ENCODE data around the gene TRIM50. TPM values are rescaled to one million over a fixed set of nuclear protein-coding genes. Genes with fewer than 3 reads are reported as not detected.

TRIM50 gene
- total RNA-seq, 2 donors from 2014 or later = 16.2 to 22.3 TPM

DNA sequence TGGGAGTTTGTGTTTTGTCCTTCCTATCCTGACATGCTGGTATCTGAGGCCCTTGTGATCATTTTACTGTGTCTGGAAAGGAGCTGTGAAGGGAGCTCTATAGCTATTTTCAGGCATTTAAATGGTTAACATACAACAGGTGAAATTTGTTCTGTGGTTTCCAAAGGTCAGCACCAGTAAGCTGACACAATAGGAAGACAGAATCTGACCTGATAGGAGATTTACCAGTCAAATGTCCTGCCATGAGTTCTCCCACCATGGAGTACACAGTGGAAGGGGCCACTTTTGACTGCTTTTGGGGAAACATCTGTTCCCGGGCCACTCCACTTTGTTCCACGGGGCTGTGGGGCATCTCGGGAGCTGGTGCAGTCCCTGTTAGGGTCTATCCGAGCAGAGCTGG is 17.7 kb upstream of the TRIM50 start:
- TF ChIP-seq POLR2A (IDR thresholded peaks at IDR 0.05) = no peak
- Histone ChIP-seq H3K27ac (no peak overlapping the region), H3K4me1 (peaks cover 8% of the 10 kb centered on the region), H3K36me3 (replicated peaks in 1 of 2; ENCODE audit: insufficient read depth in 1 of 2, low read depth in 2 of 2) (no peaks in the 10 kb centered on the region), H3K27me3 (no peaks in the 10 kb centered on the region), H3K4me3 (no peak overlapping the region), H3K9me3 (no peaks in the 10 kb centered on the region)
- no peak for DNase-seq
- intact Hi-C loops (cut with DNase I) = no loop called here
- no peak for ATAC-seq
- WGBS, 2 donors = 49 to 56% methylated on average over 4 of the region's 4 CpGs

DNA sequence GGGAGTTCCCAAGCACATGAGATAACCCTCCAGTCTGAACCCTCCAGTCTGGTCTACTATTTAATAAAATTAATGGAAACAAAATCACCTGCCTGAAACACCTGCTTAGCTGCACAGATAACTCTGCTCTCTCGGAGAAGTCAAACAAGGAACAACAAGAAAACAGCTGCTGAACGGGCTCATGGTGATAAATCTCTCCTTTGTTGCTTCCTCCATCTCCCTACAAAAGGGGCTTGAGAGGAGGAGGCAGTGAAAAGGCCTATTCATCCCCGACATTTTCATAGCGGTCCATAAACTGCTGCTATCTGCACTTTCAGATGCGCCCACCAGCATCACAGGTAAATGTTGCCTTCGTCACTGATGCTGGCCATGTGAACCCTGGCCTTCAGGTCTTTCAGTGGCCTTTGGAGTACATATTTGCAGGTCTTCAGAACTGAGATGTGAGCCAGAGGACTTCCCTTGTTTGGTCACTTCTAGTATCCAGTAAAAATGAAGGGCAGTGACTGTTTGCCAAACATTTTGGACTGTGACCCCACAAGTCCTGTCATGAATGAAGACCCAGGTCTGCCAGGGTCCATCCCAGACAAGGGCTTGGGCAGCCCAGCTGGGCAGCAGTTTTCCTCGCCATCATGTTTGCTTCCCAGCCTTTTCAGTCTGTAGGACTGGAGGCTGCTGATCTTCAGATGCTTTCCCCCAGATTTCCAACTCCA is 15.9 kb upstream of the TRIM50 start:
- Histone ChIP-seq H3K4me1 (peaks cover 8% of the 10 kb centered on the region), H3K27me3 (no peaks in the 10 kb centered on the region), H3K36me3 (replicated peaks in 1 of 2; ENCODE audit: insufficient read depth in 1 of 2, low read depth in 2 of 2) (no peaks in the 10 kb centered on the region), H3K27ac (no peak overlapping the region), H3K4me3 (no peak overlapping the region), H3K9me3 (no peaks in the 10 kb centered on the region)
- no peak for ATAC-seq
- 69 to 77% methylated on average over 7 of the region's 7 CpGs for WGBS, 2 donors
- TF ChIP-seq, protein P1, sequence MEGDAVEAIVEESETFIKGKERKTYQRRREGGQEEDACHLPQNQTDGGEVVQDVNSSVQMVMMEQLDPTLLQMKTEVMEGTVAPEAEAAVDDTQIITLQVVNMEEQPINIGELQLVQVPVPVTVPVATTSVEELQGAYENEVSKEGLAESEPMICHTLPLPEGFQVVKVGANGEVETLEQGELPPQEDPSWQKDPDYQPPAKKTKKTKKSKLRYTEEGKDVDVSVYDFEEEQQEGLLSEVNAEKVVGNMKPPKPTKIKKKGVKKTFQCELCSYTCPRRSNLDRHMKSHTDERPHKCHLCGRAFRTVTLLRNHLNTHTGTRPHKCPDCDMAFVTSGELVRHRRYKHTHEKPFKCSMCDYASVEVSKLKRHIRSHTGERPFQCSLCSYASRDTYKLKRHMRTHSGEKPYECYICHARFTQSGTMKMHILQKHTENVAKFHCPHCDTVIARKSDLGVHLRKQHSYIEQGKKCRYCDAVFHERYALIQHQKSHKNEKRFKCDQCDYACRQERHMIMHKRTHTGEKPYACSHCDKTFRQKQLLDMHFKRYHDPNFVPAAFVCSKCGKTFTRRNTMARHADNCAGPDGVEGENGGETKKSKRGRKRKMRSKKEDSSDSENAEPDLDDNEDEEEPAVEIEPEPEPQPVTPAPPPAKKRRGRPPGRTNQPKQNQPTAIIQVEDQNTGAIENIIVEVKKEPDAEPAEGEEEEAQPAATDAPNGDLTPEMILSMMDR (IDR thresholded peaks at IDR 0.05) = no peak
- no peak for TF ChIP-seq POLR2A (IDR thresholded peaks at IDR 0.05)
- DNase-seq = no peak
- intact Hi-C loops (cut with DNase I) = loop anchor here (5.0 kb wide), 1 partner anchor 103 kb away; no protein-coding TSS in a partner anchor

DNA sequence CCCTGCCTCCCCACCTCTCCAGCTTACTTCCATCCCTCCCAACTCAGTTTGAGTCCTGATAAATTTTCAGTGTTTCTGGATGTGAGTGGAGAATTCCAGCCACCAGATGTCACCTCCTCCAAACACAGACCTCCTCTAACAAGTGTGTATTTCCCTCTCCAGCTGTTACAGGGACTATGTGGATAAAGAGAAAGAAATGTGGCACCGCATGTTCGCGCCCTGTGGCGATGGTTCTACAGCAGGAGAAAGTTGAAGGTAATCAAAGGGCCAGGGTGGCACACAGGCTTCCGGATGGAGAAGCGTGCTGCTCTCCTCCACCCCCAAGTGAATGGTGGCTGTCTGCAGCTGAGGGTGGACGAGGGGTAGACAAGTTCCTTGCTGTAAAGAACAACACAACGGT is 14.8 kb upstream of the TRIM50 start:
- DNase-seq = peak; percentile 40 to 56 (median 50)
- Histone ChIP-seq H3K4me3 (no peak overlapping the region), H3K36me3 (replicated peaks in 1 of 2; ENCODE audit: insufficient read depth in 1 of 2, low read depth in 2 of 2) (no peaks in the 10 kb centered on the region), H3K9me3 (no peaks in the 10 kb centered on the region), H3K27me3 (no peaks in the 10 kb centered on the region), H3K27ac (no peak overlapping the region), H3K4me1 (peaks cover 8% of the 10 kb centered on the region)
- peak; percentile 92 for ATAC-seq
- TF ChIP-seq, protein P1 (IDR thresholded peaks at IDR 0.05) = peak in 6 of 7 experiments; percentile 27 to 75 (median 70)
- TF ChIP-seq POLR2A (IDR thresholded peaks at IDR 0.05) = no peak
- 34 to 40% methylated on average over 8 of the region's 8 CpGs for WGBS, 2 donors
- intact Hi-C loops (cut with DNase I) = loop anchor here (5.0 kb wide), 1 partner anchor 105 kb away; no protein-coding TSS in a partner anchor

DNA sequence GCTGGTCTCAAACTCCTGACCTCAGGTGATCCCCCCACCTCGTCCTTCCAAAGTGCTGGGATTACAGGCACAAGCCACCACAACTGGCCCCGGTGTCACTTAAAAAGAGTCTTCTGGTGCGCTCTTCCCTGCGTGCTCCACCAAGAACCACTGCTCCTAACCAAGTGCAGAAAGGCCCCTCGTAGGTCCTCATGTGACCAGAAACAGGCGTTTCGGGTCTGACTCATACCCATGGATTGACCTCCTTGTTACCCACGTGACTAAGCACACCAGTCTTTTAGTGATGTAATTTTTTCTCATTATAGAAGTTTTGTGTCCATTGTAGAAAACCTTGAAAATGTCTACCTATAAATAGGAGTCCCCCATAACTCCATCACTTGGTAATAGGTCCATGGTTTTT is 14.0 kb upstream of the TRIM50 start:
- no peaks in the 10 kb centered on the region for H3K27me3 ChIP-seq
- H3K27ac ChIP-seq = no peak overlapping the region
- ATAC-seq (peak; percentile 27), DNase-seq (no peak)
- no peak for TF ChIP-seq POLR2A (IDR thresholded peaks at IDR 0.05)
- TF ChIP-seq, protein P1 (IDR thresholded peaks at IDR 0.05) = no peak
- 60 to 63% methylated on average over 8 of the region's 8 CpGs for WGBS, 2 donors
- H3K36me3 ChIP-seq (replicated peaks in 1 of 2; ENCODE audit: insufficient read depth in 1 of 2, low read depth in 2 of 2) = no peaks in the 10 kb centered on the region
- H3K4me1 ChIP-seq = peaks cover 8% of the 10 kb centered on the region
- H3K4me3 ChIP-seq = no peak overlapping the region
- intact Hi-C loops (cut with DNase I) = loop anchor here (5.0 kb wide), 1 partner anchor 105 kb away; no protein-coding TSS in a partner anchor
- no peaks in the 10 kb centered on the region for H3K9me3 ChIP-seq

- Histone ChIP-seq H3K36me3 (replicated peaks in 1 of 2; ENCODE audit: insufficient read depth in 1 of 2, low read depth in 2 of 2) (no peaks in the 10 kb centered on the region), H3K4me3 (no peak overlapping the region), H3K27me3 (no peaks in the 10 kb centered on the region), H3K4me1 (peaks cover 8% of the 10 kb centered on the region), H3K27ac (no peak overlapping the region), H3K9me3 (no peaks in the 10 kb centered on the region)
- ATAC-seq (no peak), DNase-seq (no peak)
- TF ChIP-seq, protein P1 (IDR thresholded peaks at IDR 0.05) = no peak
- TF ChIP-seq POLR2A (IDR thresholded peaks at IDR 0.05) = no peak
- intact Hi-C loops (cut with DNase I) = loop anchor here (5.0 kb wide), 1 partner anchor 107 kb away; no protein-coding TSS in a partner anchor
- 77 to 79% methylated on average over 7 of the region's 7 CpGs for WGBS, 2 donors
Observed at GRCh38 chr7:73340514-73340913, 12.6 kb upstream of the TRIM50 start.

Data from body of pancreas (tissue), 4 donors.